ENCODE data around the gene LCE3D.

Gene LCE3D

DNA sequence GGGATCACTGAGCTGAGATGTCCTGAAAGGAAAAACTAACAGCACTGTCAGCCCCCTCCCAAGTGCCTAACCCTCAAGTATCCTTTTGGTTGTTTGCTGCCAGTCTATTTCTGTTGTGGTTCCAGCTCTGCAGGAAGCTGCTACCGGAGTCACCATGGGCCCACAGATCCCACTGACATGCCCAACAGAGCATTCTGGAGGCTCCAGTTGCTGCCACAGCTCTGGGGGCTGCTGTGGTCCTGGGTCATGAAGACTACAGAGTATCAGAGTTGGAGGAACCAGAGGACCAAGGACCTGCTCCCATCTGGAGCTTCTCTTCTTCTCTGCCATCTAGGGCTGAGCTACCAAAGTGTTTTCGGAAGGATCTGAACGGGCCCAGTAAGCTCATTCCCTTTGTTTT is 41.7 kb upstream of the LCE3D start:
- no peak overlapping the region for H3K4me3 ChIP-seq (ENCODE audit: low read length in 2 of 2)
- no peaks in the 10 kb centered on the region for H3K36me3 ChIP-seq (replicated peaks in 1 of 2; ENCODE audit: control insufficient read depth in 2 of 2, insufficient read depth in 2 of 2, low read length in 2 of 2)
- no peak overlapping the region for H4K8ac ChIP-seq (ENCODE audit: low read depth, low read length)
- H3K14ac ChIP-seq (ENCODE audit: low read length) = no peak overlapping the region
- H3K4ac ChIP-seq (ENCODE audit: low read length) = no peak overlapping the region
- H3K9me3 ChIP-seq (replicated peaks in 1 of 2; ENCODE audit: control insufficient read depth in 2 of 2, insufficient read depth in 1 of 2, low read depth in 1 of 2, low read length in 2 of 2) = peaks cover 0 to 41% of the 10 kb centered on the region in 2 donors
- DNase-seq (ENCODE audit: low spot score) = no peak
- H3K23ac ChIP-seq (ENCODE audit: low read depth, low read length, poor library complexity) = no peak overlapping the region
- no peak overlapping the region for H2AK5ac ChIP-seq (ENCODE audit: low read depth, low read length)
- no peak overlapping the region for H3K18ac ChIP-seq (ENCODE audit: low read length)
- H3K27me3 ChIP-seq (ENCODE audit: control insufficient read depth in 3 of 3, insufficient read depth in 3 of 3, low read depth in 1 of 3, low read length in 3 of 3) = no peaks in the 10 kb centered on the region
- H2BK5ac ChIP-seq (ENCODE audit: low read length) = no peak overlapping the region
- no peak overlapping the region for H3K4me2 ChIP-seq (ENCODE audit: insufficient read depth, low read length, poor library complexity, severe bottlenecking)
- H2BK15ac ChIP-seq (ENCODE audit: low read length) = no peak overlapping the region
- no peaks in the 10 kb centered on the region for H3K79me1 ChIP-seq (ENCODE audit: low read depth, low read length)
- no CpG with 5 or more reads among the region's 3 CpGs for WGBS, 2 donors (ENCODE audit: extremely low coverage in 2 of 2, insufficient read length in 2 of 2, insufficient replicate concordance in 1 of 2)
- H2BK120ac ChIP-seq (ENCODE audit: low read depth, low read length) = no peak overlapping the region
- H2BK12ac ChIP-seq (ENCODE audit: low read length) = no peak overlapping the region
- no peak overlapping the region for H4K91ac ChIP-seq (ENCODE audit: low read depth, low read length, poor library complexity)
- no peak overlapping the region for H2AFZ ChIP-seq (ENCODE audit: low read length)
- no peak overlapping the region for H3K9ac ChIP-seq (ENCODE audit: low read depth, low read length, poor library complexity)
- no peaks in the 10 kb centered on the region for H3K4me1 ChIP-seq (ENCODE audit: control insufficient read depth in 2 of 2, insufficient read depth in 1 of 2, low read depth in 1 of 2, low read length in 2 of 2)
- H3K27ac ChIP-seq (replicated peaks; ENCODE audit: low read length) = no peak overlapping the region

- no peak within 1 kb of the TSS for H3K23ac ChIP-seq (ENCODE audit: low read depth, low read length, poor library complexity)
- H4K8ac ChIP-seq (ENCODE audit: low read depth, low read length) = no peak within 1 kb of the TSS
- H3K27ac ChIP-seq (replicated peaks; ENCODE audit: low read length) = no peak within 1 kb of the TSS
- no peak within 1 kb of the TSS for H3K18ac ChIP-seq (ENCODE audit: low read length)
- H2BK12ac ChIP-seq (ENCODE audit: low read length) = no peak within 1 kb of the TSS
- no peak within 1 kb of the TSS for H2BK15ac ChIP-seq (ENCODE audit: low read length)
- H4K91ac ChIP-seq (ENCODE audit: low read depth, low read length, poor library complexity) = no peak within 1 kb of the TSS
- H3K14ac ChIP-seq (ENCODE audit: low read length) = no peak within 1 kb of the TSS
- H3K4ac ChIP-seq (ENCODE audit: low read length) = no peak within 1 kb of the TSS
- no peak for DNase-seq (ENCODE audit: low spot score)
- no peak within 1 kb of the TSS for H3K4me3 ChIP-seq (ENCODE audit: low read length in 2 of 2)
- no peak within 1 kb of the TSS for H2BK120ac ChIP-seq (ENCODE audit: low read depth, low read length)
- no peak within 1 kb of the TSS for H2BK5ac ChIP-seq (ENCODE audit: low read length)
- no peak within 1 kb of the TSS for H2AK5ac ChIP-seq (ENCODE audit: low read depth, low read length)
- H3K4me1 ChIP-seq (ENCODE audit: control insufficient read depth in 2 of 2, insufficient read depth in 1 of 2, low read depth in 1 of 2, low read length in 2 of 2) = no peaks in the 10 kb centered on the region
- no peak within 1 kb of the TSS for H3K9ac ChIP-seq (ENCODE audit: low read depth, low read length, poor library complexity)
- H3K4me2 ChIP-seq (ENCODE audit: insufficient read depth, low read length, poor library complexity, severe bottlenecking) = no peak within 1 kb of the TSS
- peaks cover 0 to 3% of the 10 kb centered on the region in 2 donors for H3K9me3 ChIP-seq (replicated peaks in 1 of 2; ENCODE audit: control insufficient read depth in 2 of 2, insufficient read depth in 1 of 2, low read depth in 1 of 2, low read length in 2 of 2)
- no peak within 1 kb of the TSS for H2AFZ ChIP-seq (ENCODE audit: low read length)
- no CpG with 5 or more reads among the region's 1 CpG for WGBS, 2 donors (ENCODE audit: extremely low coverage in 2 of 2, insufficient read length in 2 of 2, insufficient replicate concordance in 1 of 2)
- no peaks in the 10 kb centered on the region for H3K27me3 ChIP-seq (ENCODE audit: control insufficient read depth in 3 of 3, insufficient read depth in 3 of 3, low read depth in 1 of 3, low read length in 3 of 3)
- no peaks in the 10 kb centered on the region for H3K79me1 ChIP-seq (ENCODE audit: low read depth, low read length)
- no peaks in the 10 kb centered on the region for H3K36me3 ChIP-seq (replicated peaks in 1 of 2; ENCODE audit: control insufficient read depth in 2 of 2, insufficient read depth in 2 of 2, low read length in 2 of 2)
Observed at GRCh38 chr1:152613511-152613910, 33.2 kb upstream of the LCE3D start, which contains the start of gene LCE3B. TSS of gene LCE3B (plus strand) at chr1:152613811. CDS start at chr1:152613811, 0 bp downstream.

GRCh38 chr1:152599934-152600333 is 19.6 kb upstream of the LCE3D start, which contains the start of gene LCE3C:
TSS of gene LCE3C (plus strand) at chr1:152600234. CDS start at chr1:152600732, 498 bp downstream.
- no peak within 1 kb of the TSS for H3K4ac ChIP-seq (ENCODE audit: low read length)
- H3K18ac ChIP-seq (ENCODE audit: low read length) = no peak within 1 kb of the TSS
- no peak within 1 kb of the TSS for H3K4me3 ChIP-seq (ENCODE audit: low read length in 2 of 2)
- H4K91ac ChIP-seq (ENCODE audit: low read depth, low read length, poor library complexity) = no peak within 1 kb of the TSS
- H3K14ac ChIP-seq (ENCODE audit: low read length) = no peak within 1 kb of the TSS
- H3K4me1 ChIP-seq (ENCODE audit: control insufficient read depth in 2 of 2, insufficient read depth in 1 of 2, low read depth in 1 of 2, low read length in 2 of 2) = no peaks in the 10 kb centered on the region
- H3K4me2 ChIP-seq (ENCODE audit: insufficient read depth, low read length, poor library complexity, severe bottlenecking) = no peak within 1 kb of the TSS
- no peaks in the 10 kb centered on the region for H3K27me3 ChIP-seq (ENCODE audit: control insufficient read depth in 3 of 3, insufficient read depth in 3 of 3, low read depth in 1 of 3, low read length in 3 of 3)
- no peak within 1 kb of the TSS for H2BK12ac ChIP-seq (ENCODE audit: low read length)
- H2BK5ac ChIP-seq (ENCODE audit: low read length) = no peak within 1 kb of the TSS
- no peaks in the 10 kb centered on the region for H3K36me3 ChIP-seq (replicated peaks in 1 of 2; ENCODE audit: control insufficient read depth in 2 of 2, insufficient read depth in 2 of 2, low read length in 2 of 2)
- H3K79me1 ChIP-seq (ENCODE audit: low read depth, low read length) = no peaks in the 10 kb centered on the region
- no peak within 1 kb of the TSS for H2BK15ac ChIP-seq (ENCODE audit: low read length)
- H2AK5ac ChIP-seq (ENCODE audit: low read depth, low read length) = no peak within 1 kb of the TSS
- no peak within 1 kb of the TSS for H2AFZ ChIP-seq (ENCODE audit: low read length)
- H3K9me3 ChIP-seq (replicated peaks in 1 of 2; ENCODE audit: control insufficient read depth in 2 of 2, insufficient read depth in 1 of 2, low read depth in 1 of 2, low read length in 2 of 2) = no peaks in the 10 kb centered on the region
- DNase-seq (ENCODE audit: low spot score) = no peak
- no peak within 1 kb of the TSS for H4K8ac ChIP-seq (ENCODE audit: low read depth, low read length)
- H3K23ac ChIP-seq (ENCODE audit: low read depth, low read length, poor library complexity) = no peak within 1 kb of the TSS
- H3K27ac ChIP-seq (replicated peaks; ENCODE audit: low read length) = no peak within 1 kb of the TSS
- no CpG with 5 or more reads among the region's 4 CpGs for whole genome bisulfite sequencing, 2 donors (ENCODE audit: extremely low coverage in 2 of 2, insufficient read length in 2 of 2, insufficient replicate concordance in 1 of 2)
- H2BK120ac ChIP-seq (ENCODE audit: low read depth, low read length) = no peak within 1 kb of the TSS
- no peak within 1 kb of the TSS for H3K9ac ChIP-seq (ENCODE audit: low read depth, low read length, poor library complexity)

GRCh38 chr1:152596986-152597385 is 16.7 kb upstream of the LCE3D start:
- Histone ChIP-seq H2BK120ac (ENCODE audit: low read depth, low read length) (no peak overlapping the region), H2BK12ac (ENCODE audit: low read length) (no peak overlapping the region), H3K4me1 (ENCODE audit: control insufficient read depth in 2 of 2, insufficient read depth in 1 of 2, low read depth in 1 of 2, low read length in 2 of 2) (no peaks in the 10 kb centered on the region), H2BK15ac (ENCODE audit: low read length) (no peak overlapping the region), H3K27me3 (ENCODE audit: control insufficient read depth in 3 of 3, insufficient read depth in 3 of 3, low read depth in 1 of 3, low read length in 3 of 3) (no peaks in the 10 kb centered on the region), H3K4me3 (ENCODE audit: low read length in 2 of 2) (no peak overlapping the region), H3K36me3 (replicated peaks in 1 of 2; ENCODE audit: control insufficient read depth in 2 of 2, insufficient read depth in 2 of 2, low read length in 2 of 2) (no peaks in the 10 kb centered on the region), H3K79me1 (ENCODE audit: low read depth, low read length) (no peaks in the 10 kb centered on the region), H2BK5ac (ENCODE audit: low read length) (no peak overlapping the region), H4K8ac (ENCODE audit: low read depth, low read length) (no peak overlapping the region), H2AFZ (ENCODE audit: low read length) (no peak overlapping the region), H3K9ac (ENCODE audit: low read depth, low read length, poor library complexity) (no peak overlapping the region), H3K9me3 (replicated peaks in 1 of 2; ENCODE audit: control insufficient read depth in 2 of 2, insufficient read depth in 1 of 2, low read depth in 1 of 2, low read length in 2 of 2) (no peaks in the 10 kb centered on the region), H3K18ac (ENCODE audit: low read length) (no peak overlapping the region), H3K4me2 (ENCODE audit: insufficient read depth, low read length, poor library complexity, severe bottlenecking) (no peak overlapping the region), H3K27ac (replicated peaks; ENCODE audit: low read length) (no peak overlapping the region), H3K23ac (ENCODE audit: low read depth, low read length, poor library complexity) (no peak overlapping the region), H4K91ac (ENCODE audit: low read depth, low read length, poor library complexity) (no peak overlapping the region), H2AK5ac (ENCODE audit: low read depth, low read length) (no peak overlapping the region), H3K4ac (ENCODE audit: low read length) (no peak overlapping the region), H3K14ac (ENCODE audit: low read length) (no peak overlapping the region)
- DNase-seq (ENCODE audit: low spot score) = no peak
- no CpG with 5 or more reads among the region's 2 CpGs for WGBS, 2 donors (ENCODE audit: extremely low coverage in 2 of 2, insufficient read length in 2 of 2, insufficient replicate concordance in 1 of 2)
